ENCODE data around the gene PACSIN1.

Gene PACSIN1, protein sequence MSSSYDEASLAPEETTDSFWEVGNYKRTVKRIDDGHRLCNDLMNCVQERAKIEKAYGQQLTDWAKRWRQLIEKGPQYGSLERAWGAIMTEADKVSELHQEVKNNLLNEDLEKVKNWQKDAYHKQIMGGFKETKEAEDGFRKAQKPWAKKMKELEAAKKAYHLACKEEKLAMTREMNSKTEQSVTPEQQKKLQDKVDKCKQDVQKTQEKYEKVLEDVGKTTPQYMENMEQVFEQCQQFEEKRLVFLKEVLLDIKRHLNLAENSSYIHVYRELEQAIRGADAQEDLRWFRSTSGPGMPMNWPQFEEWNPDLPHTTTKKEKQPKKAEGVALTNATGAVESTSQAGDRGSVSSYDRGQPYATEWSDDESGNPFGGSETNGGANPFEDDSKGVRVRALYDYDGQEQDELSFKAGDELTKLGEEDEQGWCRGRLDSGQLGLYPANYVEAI

DNA sequence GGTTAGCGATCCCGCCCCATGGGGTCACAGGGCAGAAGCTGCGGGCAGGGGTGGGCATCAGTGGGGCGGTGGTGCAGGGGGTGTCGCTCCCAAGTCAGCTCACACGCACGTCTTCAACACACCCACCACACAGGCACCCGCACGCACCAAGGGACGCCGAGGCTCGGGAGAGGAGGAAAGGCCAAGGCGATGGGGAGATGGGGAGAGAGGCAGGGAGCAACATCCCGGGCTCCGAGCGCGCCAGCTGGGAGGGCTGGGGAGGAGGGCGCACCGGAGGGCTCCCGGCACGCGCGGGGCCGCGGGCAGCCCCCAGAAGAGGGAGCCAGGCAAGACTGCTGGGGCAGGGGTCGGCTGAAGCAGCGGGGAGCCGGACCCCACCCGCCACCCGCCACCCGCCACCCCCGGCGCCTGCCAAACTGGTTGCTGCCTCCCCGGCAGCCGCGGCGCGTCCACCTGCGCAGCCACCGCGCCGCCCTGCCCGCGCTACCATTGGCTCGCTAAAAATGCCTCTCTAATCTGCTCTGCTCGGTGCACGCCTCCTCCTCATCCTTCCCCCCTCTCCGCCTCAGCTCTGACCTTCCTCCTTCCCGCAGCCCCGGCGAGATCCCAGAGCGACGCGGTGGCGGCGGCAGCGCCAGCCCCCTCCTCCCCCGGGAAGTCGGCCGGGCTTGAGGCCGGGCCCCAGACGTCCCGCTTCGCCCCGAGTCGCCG is at the start of gene PACSIN1:
Gene PACSIN1, plus strand, starts transcription at position 546 of the 711 bp plus-strand sequence. CDS start 60,230 bp downstream, outside the sequence.
- DNase-seq (ENCODE audit: extremely low read depth, low read depth), result no peak
- peak within 1 kb of the TSS; percentile 30 for H3K4me3 ChIP-seq (replicated peaks; ENCODE audit: low read depth, low read length)
- TF ChIP-seq, protein P1, sequence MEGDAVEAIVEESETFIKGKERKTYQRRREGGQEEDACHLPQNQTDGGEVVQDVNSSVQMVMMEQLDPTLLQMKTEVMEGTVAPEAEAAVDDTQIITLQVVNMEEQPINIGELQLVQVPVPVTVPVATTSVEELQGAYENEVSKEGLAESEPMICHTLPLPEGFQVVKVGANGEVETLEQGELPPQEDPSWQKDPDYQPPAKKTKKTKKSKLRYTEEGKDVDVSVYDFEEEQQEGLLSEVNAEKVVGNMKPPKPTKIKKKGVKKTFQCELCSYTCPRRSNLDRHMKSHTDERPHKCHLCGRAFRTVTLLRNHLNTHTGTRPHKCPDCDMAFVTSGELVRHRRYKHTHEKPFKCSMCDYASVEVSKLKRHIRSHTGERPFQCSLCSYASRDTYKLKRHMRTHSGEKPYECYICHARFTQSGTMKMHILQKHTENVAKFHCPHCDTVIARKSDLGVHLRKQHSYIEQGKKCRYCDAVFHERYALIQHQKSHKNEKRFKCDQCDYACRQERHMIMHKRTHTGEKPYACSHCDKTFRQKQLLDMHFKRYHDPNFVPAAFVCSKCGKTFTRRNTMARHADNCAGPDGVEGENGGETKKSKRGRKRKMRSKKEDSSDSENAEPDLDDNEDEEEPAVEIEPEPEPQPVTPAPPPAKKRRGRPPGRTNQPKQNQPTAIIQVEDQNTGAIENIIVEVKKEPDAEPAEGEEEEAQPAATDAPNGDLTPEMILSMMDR (IDR thresholded peaks at IDR 0.05; ENCODE audit: low read depth, low read length, missing control alignments), result no peak

DNA sequence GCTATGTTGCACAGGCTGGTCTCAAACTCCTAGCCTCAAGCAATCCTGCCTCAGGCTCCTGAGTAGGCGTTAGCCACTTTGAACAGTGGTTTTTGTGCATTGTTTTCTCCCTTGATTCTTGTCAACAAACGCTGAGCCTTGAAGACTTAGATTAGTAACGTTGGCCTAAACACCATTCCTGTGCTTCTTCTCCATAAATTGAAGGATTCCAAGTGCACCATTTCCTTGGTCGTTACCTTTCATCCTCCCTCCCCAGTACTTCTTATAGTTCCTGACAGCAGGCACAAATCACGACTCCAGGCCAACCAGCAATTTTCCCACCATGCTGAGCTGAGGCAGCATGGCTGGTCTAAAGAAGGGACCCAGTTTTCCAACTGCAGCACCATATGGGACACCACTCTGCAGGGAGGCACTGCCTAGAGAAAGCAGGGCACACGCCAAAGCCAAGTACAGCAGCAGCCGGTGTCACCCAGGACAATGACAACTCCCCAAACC is 49.0 kb upstream of the PACSIN1 start:
- DNase-seq (ENCODE audit: extremely low read depth, low read depth), result no peak
- H3K4me3 ChIP-seq (replicated peaks; ENCODE audit: low read depth, low read length), result no peak overlapping the region
- TF ChIP-seq, protein P1 (IDR thresholded peaks at IDR 0.05; ENCODE audit: low read depth, low read length, missing control alignments), result no peak

DNA sequence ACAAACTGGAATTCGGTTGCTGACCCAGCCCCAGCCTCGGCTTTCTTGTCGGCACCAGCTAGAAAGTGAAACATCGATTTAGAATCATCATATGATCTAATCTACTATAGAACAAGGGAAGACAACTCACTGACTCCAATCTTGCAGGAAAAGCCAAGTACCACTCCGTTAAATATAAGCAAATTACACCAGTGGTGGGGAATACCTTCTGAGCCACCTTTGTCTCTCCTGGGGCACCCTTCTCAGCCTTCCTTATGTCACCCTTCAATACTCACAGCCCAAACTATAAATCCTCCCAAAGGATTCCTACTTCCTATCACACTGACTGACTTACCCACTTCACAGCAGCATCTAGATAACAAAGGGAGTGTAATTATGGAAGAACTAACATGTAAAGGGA is 47.5 kb upstream of the PACSIN1 start:
- H3K4me3 ChIP-seq (replicated peaks; ENCODE audit: low read depth, low read length), result no peak overlapping the region
- no peak for DNase-seq (ENCODE audit: extremely low read depth, low read depth)
- TF ChIP-seq, protein P1 (IDR thresholded peaks at IDR 0.05; ENCODE audit: low read depth, low read length, missing control alignments), result no peak

DNA sequence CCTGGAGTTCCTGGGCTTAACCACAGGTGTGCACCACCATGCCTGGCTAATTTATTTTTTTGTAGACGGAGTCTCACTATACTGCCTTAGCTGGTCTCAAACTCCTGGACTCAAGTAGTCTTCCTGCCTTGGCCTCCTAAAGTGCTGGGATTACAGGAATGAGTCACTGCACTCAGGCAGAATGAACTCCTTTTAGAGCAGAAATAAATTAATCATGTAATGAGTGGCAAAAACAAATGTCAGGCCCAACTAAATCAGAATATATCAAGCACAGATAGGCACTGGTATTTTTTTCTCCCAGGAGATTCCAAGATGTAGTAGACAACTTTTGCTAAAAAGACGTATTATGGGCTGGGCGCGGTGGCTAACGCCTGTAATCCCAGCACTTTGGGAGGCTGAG is 42.6 kb upstream of the PACSIN1 start:
- TF ChIP-seq, protein P1 (IDR thresholded peaks at IDR 0.05; ENCODE audit: low read depth, low read length, missing control alignments), result no peak
- DNase-seq (ENCODE audit: extremely low read depth, low read depth), result no peak
- H3K4me3 ChIP-seq (replicated peaks; ENCODE audit: low read depth, low read length), result peak overlapping the region; percentile 98

DNA sequence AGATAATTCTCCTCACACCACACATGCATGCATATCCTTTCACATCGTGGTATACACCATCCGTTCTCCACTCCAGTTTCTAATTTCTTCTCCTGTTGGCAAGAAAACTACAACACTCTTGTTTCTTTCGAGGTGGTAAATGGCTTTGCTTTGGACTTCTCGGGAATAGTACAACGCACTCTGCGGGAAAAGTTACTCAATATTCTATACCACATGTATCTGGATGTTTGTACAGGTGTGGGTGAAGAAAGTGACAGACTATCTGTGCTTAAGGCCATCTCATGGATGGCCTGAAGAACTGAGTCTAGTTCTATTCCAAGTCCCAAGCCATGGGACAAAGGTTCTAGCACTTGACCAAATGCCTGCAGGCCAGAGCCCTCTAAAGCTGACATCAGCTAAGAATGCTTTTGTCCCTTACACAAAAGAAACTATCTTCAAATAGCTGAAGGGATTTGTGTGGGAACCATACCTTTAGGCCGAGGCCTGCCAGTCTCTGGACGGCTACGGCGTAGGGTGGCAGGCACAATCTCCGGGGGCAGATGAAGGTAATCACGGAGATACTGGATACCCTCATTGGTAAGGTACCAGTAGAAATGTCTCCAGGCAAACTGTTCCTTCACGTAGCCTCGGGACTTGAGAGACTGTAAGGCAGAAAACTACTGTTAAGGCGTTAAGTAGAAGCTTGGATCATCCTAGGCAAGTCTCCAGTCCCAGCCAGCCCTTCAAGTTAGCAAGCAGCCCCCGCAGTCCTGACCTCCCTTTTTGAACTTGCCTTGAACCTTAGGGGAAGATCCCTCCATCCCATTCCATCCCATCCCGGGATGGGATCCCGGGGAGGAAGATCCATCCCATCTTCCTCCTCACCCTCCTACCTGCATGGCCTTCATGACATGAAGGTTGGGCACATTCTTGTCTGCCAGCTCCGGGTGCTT is 41.4 kb upstream of the PACSIN1 start:
- no peak for DNase-seq (ENCODE audit: extremely low read depth, low read depth)
- TF ChIP-seq, protein P1 (IDR thresholded peaks at IDR 0.05; ENCODE audit: low read depth, low read length, missing control alignments), result no peak
- peak overlapping the region; percentile 98 for H3K4me3 ChIP-seq (replicated peaks; ENCODE audit: low read depth, low read length)

DNA sequence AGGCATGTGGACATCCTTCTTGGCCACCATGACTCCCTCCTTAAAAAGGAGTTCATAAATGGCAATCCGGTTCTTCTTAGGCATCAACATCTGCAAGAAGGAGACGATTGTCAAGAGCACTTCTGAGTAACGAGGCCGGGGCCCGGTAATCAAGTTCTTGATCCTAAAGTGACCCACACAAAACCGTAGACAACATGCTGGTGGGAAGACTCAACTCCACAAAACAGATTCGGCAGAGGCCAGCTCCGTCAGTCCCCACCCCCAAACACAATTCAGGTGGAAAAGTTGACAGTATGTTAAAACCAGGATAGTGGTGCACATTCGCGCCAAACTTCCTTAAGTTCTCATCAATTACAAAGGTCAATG is 40.8 kb upstream of the PACSIN1 start:
- DNase-seq (ENCODE audit: extremely low read depth, low read depth), result no peak
- TF ChIP-seq, protein P1 (IDR thresholded peaks at IDR 0.05; ENCODE audit: low read depth, low read length, missing control alignments), result no peak

More for the DNA sequence above, 40.8 kb upstream of the PACSIN1 start:
- peak overlapping the region; percentile 98 for H3K4me3 ChIP-seq (replicated peaks; ENCODE audit: low read depth, low read length)
